ENCODE results near the gene L1CAM.

Gene L1CAM

DNA sequence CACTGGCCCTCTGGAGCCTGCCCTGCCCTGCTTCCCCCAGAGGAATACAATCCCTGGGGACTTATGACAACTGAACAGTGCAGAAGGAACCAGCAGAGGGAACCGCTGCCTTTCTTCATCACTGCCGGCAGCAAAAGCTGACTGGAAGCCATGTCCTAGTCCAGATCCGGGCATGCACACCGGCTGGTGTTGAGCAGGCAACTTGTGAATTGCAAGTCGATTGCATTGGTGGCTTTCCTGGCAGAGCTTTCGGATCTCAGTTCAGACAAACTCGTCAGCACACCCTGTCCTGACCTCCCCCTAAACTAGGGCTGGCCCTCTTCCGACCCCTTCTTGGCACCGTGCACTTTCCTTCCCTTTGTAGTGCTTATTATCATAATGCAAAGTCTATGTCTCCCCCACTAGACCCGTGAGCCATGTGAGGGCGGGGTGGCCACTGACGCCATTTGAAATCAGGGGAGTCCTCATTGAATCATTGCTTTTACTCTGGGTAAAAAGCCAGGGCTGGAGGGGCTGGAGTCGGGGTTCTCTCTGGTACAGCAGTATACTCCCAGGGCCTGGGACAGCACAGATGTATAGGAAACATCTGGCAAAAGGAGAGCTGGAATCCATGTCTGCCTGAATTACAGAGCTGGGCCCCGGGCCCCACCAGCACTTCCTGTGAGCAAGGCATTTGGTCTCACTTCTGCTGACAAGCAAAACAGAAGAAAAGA lies 38.3 kb upstream of the L1CAM start:
- peak; percentile 31 for DNase-seq

DNA sequence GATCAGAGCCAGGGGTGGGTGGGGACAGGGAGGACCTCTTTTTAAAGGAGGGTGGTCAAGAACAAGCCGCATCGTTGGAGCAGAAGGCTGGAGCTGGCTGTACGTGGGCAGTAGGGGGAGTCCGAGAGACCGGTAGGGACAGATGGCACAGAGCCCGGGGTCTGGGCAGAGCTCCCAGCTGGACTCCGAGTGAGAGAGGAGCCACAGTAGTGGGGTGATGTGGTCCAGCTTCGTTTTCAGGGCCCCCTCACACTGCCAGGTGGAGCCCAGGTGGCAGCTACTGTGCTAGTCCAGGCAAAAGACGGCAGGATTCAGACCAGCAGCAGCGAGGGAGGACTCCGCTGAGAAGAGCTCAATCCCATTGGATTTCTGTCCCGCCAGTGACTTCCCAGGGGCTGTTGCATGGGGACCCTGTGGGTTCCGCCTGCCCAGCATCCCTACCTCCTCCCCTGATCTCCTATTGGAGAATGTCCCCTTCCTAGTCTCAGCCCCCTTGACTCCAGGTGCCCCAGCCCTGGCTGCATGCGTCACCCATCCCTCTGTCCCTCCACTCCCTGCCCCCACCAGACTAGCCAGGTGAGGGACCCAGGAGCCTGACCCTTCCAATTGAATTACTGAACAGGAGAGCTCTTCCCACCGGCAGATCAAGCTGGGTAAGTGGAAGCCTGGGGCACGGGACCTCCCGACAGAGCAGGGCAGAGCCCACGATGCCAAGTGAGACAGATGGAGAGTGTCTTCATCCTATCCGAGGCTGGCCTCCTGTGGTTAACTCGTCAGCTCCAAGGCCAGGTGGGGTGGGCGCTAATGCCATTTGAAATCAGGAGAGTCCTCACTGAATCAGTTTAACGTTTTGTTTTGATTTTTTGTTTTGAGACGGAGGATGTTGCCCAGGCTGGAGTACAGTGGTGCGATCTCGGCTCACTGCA lies 37.2 kb upstream of the L1CAM start:
- DNase-seq, result no peak

DNA sequence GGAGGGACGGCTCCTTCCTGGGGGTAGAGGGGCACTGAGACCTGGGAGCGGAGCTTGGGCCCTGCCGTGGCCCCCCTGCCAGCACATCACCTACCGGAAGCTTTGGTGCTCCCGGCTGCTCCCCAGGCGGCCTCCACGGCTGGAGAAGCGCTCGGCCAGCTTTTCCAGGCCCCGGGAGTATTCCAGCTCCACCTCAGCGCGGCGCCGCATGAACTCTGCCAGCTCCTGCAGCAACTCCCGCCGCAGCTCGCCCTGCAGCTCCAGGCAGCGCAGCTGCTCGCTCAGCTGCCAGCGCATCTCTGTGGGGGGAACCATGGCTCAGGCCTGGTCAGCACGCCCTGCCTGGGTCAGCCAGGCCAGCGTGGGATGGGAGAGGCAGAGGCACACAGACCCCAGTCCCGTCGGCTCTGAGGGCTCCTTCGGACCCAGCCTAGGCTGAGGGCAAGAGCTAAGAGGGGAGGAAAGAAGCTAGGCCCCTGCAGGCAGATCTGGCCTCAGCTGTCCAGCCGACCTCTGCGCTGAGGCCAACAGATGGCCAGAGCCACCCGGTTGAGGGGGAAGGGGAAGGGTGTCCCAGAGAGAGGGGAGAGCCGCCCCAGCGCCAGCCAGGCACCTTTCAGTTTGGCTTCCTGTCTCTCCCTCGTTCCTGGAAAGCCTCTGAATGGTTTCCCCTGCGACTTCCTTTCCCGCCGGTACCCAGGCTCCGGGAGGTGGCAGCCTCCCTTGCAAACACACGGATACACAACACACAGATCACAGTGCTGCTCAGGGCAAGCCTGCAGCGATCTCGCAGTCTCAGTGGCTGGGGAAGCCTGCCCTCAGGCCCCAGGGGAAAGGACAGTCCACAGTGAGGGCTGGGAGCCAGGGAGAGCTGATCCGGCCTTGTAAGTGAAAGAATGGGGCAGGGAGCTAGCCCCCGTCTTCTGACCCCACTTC lies 35.8 kb upstream of the L1CAM start:
- DNase-seq, result no peak

DNA sequence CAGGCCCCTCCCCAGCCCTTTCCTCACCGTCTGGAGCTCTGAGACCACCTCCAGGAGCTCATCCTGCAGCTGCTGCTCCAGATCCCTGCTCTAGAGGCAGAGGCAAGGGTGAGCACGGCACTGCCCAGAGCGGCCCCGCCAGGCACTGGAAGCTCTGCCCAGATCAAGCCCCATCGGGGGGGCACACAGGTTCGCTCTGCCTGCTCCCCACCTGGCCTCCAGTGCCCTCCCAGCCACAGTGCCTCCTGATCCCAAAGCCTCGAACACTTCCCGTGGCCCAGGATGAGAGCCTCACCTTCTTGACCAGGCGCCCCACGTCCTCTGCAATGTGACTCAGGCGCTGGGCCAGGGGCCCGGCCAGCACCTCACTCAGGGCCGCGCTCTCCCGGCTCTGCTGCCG lies 35.1 kb upstream of the L1CAM start:
- no peak for DNase-seq

DNA sequence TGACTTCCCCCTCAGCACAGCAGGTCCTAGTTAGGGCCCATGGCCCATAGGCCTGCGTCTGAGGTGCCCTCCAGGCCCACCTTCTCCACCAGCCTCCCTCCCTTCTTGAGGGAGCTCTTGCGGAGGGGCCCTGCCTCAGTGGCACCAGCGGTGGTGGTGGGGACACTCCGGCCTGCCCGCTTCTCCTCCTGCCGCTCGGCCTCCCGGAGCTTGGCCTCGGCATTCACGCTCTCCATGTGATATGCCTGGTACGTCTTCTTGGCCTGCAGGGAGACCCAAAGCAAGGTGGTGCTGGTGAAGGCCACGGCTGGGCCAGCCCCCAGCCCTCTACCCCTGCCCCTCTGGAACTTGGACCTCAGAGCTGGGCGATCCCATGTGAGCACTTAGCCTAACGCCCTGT lies 34.6 kb upstream of the L1CAM start:
- DNase-seq, result no peak

DNA sequence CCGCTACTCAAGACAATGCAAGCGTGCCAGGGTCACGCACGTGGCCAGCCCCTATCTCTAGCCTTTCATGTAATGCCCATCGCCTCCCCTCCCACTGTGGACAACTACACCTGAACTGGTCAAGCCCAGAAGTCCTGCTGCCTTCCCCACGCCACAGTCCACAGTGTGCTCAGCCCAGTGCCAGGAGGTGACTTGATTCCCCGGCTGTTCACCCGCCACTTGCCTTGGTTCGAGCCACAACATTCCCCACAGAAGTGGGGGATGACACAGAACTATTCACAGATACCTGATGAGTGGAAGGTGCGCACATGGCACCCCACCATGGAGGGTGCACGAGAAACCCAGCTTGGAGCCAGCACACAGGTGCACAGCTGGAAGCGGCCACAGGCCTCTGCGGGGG lies 33.3 kb upstream of the L1CAM start:
- no peak for DNase-seq

DNA sequence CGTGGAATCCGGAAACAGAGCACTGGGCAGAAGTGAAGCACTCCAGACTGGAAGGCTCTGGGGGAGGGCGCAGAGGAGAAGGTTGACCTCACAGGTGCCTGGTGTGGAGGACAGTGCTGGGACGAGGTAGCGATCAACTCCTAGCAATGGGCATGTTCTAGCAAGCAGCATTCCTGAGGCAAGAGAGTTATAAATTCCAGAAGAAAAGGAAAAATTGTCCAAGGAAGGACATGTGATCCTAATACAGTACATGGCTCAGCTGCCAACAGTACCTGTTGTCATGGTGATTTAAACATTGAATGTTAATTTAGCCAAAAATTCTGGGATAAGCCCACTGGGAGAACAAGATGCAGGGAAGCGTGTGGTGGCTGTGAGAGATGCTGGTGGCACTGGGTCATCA lies 31.9 kb upstream of the L1CAM start:
- DNase-seq, result no peak

DNA sequence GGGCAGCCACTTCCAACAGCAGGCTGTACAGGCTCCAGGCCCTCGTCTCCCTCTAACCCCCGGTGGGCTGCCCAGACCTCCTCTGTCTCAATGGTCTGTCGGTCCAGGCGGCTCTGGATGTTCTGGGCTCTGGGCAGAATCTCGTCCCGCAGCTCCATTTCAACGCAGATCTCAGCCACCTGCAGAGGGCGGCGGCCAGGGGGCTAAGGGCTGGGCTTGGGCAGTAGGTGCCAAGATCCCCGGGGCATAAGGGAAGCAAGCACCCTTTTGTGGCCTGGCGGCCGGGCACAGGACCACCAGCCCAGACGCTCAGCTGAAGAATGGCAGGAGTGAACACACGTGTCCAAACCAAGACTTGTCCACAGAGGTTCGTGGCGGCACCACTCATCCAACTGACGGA lies 27.7 kb upstream of the L1CAM start:
- DNase-seq, result no peak

DNA sequence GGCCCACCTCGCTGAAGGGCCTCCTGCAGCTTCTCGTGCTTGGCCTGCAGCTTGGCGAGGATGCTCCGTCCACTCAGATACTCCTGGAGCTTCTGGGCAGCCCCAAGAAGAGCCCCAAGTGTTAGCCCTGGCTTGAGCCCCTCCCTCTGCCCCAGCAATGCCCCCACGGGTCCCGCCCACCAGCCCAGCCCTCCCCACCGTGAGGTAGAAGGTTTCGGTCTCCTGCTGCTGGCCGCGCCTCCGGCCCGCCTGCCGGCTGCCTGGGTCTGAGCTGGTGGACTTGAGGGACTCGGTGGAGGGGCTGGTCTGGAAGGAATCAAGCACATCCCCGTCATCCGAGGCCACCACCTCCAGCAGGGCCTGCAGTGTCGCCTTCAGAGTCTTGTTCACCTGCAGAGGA lies 27.2 kb upstream of the L1CAM start:
- no peak for DNase-seq

DNA sequence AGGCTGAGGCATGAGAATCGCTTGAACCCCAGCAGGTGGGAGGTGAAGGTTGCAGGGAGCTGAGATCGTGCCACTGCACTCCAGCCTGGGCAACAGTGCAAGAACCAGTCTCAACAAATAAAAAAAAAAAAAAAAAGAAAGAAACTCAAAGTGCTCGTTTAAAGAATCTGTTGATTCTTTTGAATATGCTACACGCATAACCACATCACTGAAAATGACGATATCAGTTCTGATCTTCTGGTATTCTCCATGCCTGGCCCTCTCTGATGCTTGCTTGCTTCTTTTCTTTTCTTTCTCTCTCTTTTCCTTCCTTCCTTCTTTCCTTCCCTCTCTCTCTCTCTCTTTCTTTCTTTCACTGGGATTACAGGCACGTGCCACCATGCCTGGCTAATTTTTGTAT lies 25.8 kb upstream of the L1CAM start:
- no peak for DNase-seq

DNA sequence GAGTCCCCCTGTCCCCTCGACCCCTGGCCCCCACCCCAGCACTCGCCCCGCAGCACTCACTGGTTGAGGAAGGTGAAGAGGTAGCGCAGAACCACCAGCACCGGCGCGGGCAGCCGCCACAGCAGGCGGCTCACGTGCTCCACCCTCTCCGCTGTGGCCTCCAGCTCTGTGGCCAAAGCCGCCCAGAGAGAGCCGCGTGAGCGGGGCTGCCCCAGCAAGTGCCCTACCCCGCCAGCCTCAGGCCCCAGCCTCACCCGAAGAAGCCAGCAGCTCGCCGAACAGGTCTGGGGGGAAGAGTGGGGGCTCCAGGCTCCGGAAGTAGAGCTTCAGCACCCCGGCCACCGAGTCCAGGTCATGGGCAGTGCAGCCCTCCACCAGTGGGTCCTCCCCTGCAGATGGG lies 24.5 kb upstream of the L1CAM start:
- no peak for DNase-seq

DNA sequence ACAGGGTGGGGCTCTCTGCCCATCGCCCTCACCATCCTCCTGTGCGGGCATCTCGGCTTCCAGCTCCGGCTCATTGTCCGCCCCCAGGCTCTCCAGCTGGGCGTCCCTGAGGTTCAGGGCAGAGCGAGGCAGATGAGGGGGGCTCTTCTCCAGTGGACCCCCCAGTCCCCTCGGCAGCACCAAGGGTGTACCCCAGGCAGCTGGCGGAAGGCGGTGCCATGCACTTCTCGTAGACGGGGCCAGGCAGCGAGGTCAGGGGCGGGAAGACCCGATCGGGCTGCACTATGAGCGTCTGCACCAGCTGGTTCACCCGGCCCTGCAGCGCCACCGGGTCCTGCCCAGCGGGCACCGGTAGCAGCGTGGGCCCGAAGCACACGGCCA lies 24.0 kb upstream of the L1CAM start:
- no peak for DNase-seq

DNA sequence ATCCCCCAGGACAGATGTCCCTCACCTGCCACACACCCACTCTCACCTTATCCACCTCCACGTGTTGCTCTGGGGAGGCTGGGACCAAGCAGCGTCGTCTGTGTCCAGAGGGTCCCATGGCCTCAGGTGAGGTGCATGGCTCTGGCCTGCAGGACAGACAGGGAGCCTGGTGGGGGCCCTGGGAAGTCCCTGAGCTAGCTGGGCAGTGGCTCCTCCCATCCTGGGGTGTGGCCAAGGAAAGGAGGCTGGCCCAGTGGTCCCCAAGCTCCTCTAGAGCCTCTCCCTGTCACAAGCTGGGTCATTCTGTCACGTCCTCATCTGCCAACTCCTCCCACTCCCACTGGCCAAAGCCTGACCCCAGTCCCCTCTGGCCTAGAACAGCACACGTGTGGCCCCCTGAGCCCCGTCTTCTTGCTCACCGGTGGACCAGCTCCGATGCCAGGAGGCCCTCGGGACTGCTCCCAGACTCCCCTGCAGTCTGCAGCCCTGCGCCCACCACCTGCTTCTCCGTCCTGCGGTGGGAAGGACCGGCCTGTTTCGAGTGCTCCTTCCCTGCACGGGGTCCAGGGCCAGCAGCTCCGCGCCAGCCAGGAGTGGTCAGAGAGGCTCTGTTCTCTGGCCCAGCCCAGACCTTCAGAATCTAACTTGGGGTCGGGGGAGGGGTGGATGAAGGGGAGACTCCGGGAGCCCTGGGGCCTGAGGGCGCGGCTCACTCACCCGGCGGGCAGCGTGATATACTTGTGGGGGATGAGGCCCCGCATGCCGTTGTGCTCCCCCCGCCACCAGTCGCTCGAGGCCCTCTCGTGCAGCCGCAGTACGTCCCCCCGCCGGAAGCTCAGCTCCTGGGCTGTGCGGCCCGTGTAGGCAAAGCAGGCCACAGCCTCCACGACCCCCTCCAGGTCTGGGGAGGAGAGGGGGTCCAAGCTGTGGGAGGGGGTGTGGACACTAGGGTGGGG lies 23.3 kb upstream of the L1CAM start:
- DNase-seq, result no peak

DNA sequence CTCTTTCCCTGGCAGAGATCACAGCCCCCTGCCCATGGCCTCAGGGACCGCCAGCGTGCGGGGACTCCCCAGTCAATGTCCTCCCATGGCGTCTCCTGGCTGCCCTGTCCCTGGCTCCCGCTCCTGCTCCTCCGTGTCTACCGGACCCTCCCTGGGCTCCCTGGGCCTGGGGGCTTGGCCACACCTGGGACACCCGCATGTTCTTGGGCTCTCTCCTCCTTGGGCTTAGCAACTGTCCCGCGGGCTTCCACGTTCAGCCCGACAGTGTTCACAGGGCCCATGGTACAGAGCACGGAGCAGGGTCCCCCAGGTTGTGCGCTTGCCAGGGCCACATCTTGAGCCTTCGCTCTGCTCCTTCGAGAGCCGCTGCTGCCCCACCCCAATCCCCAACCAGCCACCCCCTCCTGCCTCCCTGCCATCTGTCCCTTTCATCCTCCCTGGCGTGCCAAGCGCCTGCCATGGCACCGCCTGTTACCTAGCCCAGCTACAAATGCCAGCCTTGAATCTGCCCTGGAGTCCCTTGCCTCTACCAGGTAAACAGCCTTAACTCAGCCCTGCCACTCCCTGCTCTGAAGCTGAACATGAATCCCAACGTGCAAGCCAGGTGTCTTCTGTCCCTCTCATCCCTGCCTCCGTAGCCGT lies 22.4 kb upstream of the L1CAM start:
- no peak for DNase-seq

DNA sequence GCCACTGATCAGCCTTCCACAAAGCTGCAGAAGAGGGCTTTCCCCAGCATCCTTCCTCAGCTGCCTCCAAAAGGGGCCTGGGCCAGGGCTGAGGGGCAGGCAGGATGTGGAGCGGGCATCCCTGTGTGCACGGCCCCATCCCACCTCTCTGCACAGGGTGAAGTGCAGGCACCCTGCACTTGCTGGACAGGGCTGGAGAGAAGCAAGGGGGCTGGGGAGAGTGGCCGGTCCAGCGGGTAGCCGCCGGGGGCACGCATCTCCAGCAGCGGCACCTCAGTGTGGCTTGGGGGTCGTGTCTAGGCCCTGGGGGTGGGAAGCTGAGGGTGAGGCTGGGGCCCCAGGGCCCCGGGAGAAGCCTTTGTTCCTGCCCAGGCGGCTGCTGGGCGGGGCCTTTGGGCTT lies 21.5 kb upstream of the L1CAM start:
- DNase-seq, result no peak

DNA sequence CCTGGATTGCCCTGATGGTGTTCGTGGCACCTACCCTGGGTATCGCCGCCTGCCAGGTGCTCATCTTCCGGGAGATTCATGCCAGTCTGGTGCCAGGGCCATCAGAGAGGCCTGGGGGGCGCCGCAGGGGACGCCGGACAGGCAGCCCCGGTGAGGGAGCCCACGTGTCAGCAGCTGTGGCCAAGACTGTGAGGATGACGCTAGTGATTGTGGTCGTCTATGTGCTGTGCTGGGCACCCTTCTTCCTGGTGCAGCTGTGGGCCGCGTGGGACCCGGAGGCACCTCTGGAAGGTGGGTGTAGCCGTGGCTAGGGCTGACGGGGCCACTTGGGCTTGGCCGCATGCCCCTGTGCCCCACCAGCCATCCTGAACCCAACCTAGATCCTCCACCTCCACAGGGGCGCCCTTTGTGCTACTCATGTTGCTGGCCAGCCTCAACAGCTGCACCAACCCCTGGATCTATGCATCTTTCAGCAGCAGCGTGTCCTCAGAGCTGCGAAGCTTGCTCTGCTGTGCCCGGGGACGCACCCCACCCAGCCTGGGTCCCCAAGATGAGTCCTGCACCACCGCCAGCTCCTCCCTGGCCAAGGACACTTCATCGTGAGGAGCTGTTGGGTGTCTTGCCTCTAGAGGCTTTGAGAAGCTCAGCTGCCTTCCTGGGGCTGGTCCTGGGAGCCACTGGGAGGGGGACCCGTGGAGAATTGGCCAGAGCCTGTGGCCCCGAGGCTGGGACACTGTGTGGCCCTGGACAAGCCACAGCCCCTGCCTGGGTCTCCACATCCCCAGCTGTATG lies 20.3 kb upstream of the L1CAM start:
- DNase-seq, result no peak

DNA sequence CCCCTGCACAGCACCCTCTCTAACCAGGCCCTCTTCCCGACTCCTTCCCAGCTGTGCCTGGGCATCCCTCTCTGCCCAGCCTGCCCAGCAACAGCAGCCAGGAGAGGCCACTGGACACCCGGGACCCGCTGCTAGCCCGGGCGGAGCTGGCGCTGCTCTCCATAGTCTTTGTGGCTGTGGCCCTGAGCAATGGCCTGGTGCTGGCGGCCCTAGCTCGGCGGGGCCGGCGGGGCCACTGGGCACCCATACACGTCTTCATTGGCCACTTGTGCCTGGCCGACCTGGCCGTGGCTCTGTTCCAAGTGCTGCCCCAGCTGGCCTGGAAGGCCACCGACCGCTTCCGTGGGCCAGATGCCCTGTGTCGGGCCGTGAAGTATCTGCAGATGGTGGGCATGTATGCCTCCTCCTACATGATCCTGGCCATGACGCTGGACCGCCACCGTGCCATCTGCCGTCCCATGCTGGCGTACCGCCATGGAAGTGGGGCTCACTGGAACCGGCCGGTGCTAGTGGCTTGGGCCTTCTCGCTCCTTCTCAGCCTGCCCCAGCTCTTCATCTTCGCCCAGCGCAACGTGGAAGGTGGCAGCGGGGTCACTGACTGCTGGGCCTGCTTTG lies 19.6 kb upstream of the L1CAM start:
- no peak for DNase-seq

DNA sequence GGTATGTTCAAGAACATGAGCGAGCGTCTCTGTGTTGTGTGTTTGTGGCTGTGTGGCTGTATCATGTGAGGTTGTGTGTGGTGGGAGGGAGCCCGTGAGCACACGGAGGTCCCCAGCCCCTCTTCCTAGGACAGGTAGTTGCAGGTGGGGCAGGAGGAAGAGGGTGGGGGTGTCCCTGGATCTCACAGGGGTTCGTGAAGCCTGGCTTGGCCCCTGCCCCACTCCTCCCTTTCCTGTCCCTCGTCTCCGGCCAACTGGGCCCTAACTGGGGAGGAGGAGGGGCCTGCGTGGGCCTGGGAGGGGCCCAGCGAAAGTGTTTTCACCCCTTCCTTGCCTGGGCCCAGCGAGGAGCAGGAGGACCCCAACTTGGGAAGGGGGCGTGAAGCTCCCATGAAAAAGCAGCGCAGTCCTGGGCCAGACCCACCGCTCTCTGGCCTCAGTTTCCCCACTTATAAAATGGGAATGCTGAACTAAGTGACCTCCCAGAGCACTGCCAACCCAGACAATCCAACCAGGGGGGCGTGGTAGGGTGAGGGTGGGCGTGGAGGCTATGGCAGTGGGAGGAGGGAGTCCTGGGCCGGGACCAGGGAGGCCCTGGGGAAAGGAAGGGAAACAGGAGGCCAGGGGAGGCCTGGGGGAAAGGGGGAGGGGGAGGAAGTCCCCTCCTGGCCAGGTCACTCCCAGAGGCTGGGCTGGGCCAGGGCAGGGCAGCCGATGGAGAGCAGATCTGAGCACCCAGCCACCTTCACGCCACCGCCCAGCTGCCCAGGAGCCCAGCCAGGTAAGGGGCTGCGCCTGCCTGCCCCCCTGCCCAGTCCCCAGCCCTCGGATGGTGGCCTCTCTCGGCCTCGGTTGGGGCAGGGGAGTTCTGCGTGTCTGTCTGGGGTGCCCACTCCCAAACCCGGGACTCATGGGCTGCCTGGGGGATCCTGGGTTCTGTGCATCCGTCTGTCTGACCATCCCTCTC lies 18.3 kb upstream of the L1CAM start, which contains the start of gene AVPR2:
Gene AVPR2 (plus strand): TSS at position 683 of the 967 bp plus-strand sequence. CDS start 473 bp downstream, outside the sequence.
- no peak for DNase-seq
